ENCODE results near the gene UBE2O. TPM values are rescaled to one million over a fixed set of nuclear protein-coding genes. Genes with fewer than 3 reads are reported as not detected.

Gene UBE2O
- total RNA-seq (10 to 100 TPM; 32.6 to 50.8 (median 41.6) TPM), polyA plus RNA-seq (10 to 100 TPM in 1 of 2 donors, 1 to 10 TPM in 1; 8.7 to 15.4 TPM), total RNA-seq (72.3 reads per million, percentile 79 among the genes with 10 or more reads in this experiment)

- POLR2A ChIA-PET, result interaction anchor here (0.7 to 2.4 kb wide), 8 partner anchors 10 to 96 kb away, joined by 3 to 8 read pairs (median 4); partner anchors contain the start of gene RHBDF2
- H3K4me3 ChIP-seq (ENCODE audit: low read length), result peak within 1 kb of the TSS; percentile 73
- no peaks in the 10 kb centered on the region for H3K9me3 ChIP-seq (ENCODE audit: control insufficient read depth in 2 of 3, low read length in 3 of 3)
- Mint-ChIP-seq H3K36me3 (no peaks in the 10 kb centered on the region), H3K27me3 (no peaks in the 10 kb centered on the region), H3K4me3 (peak within 1 kb of the TSS; percentile 86 to 95 (median 88)), H3K9me3 (peaks cover 0 to 4% (median 0%) of the 10 kb centered on the region in 11 donors), H3K4me1 (peaks cover 17 to 46% (median 42%) of the 10 kb centered on the region in 7 donors), H3K27ac (peak within 1 kb of the TSS; percentile 81 to 98 (median 93))
- DNase-seq, result peak; percentile 92 to 97 (median 95)
- peaks cover 11 to 23% of the 10 kb centered on the region in 2 donors for H3K4me1 ChIP-seq (ENCODE audit: control insufficient read depth in 2 of 2, insufficient read depth in 2 of 2, low read length in 2 of 2)
- CTCF ChIA-PET, result interaction anchor here (0.9 to 1.8 kb wide), 7 partner anchors 40 to 71 kb away, joined by 3 to 9 read pairs (median 4); partner anchors contain the start of gene RHBDF2
- H3K27me3 ChIP-seq (ENCODE audit: control insufficient read depth in 2 of 2, insufficient read depth in 2 of 2, low read length in 2 of 2), result no peaks in the 10 kb centered on the region
- peak; percentile 97 for ATAC-seq
- H3K27ac ChIP-seq (ENCODE audit: low read depth, low read length), result peak within 1 kb of the TSS; percentile 89
- no peaks in the 10 kb centered on the region for H3K36me3 ChIP-seq (ENCODE audit: control insufficient read depth in 2 of 3, insufficient read depth in 3 of 3, low read length in 3 of 3)
- intact Hi-C loops (cut with micrococcal nuclease), result loop anchor here (1.0 to 10.0 kb wide), 18 partner anchors 40 to 634 kb away; partner anchors contain the start of genes ACOX1 (in 2 of the 2), PRPSAP1 (in 2 of the 2), SPHK1 (in 2 of the 2) and TEN1 (in 2 of the 2)
These were observed at the start of gene UBE2O for GRCh38 chr17:76452660-76453430. UBE2O (minus strand) TSS chr17:76453152; CDS start chr17:76453141, 11 bp downstream.

- no peak for ATAC-seq
- POLR2A ChIA-PET, result interaction anchor here (1.0 to 2.5 kb wide), 11 partner anchors 9 to 117 kb away, joined by 3 to 21 read pairs (median 8); partner anchors contain the start of genes SPHK1 and UBE2O
- Histone ChIP-seq H3K4me3 (ENCODE audit: low read length) (peak overlapping the region; percentile 62), H3K9me3 (ENCODE audit: control insufficient read depth in 2 of 3, low read length in 3 of 3) (no peaks in the 10 kb centered on the region), H3K4me1 (ENCODE audit: control insufficient read depth in 2 of 2, insufficient read depth in 2 of 2, low read length in 2 of 2) (peaks cover 27 to 50% of the 10 kb centered on the region in 2 donors), H3K36me3 (ENCODE audit: control insufficient read depth in 2 of 3, insufficient read depth in 3 of 3, low read length in 3 of 3) (no peaks in the 10 kb centered on the region), H3K27me3 (ENCODE audit: control insufficient read depth in 2 of 2, insufficient read depth in 2 of 2, low read length in 2 of 2) (no peaks in the 10 kb centered on the region), H3K27ac (ENCODE audit: low read depth, low read length) (peak overlapping the region; percentile 73)
- Mint-ChIP-seq H3K27me3 (no peaks in the 10 kb centered on the region), H3K4me3 (peak overlapping the region; percentile 82 to 91 (median 86)), H3K27ac (peak overlapping the region; percentile 95 to 99 (median 97)), H3K9me3 (no peaks in the 10 kb centered on the region), H3K4me1 (peaks cover 17 to 61% (median 34%) of the 10 kb centered on the region in 7 donors), H3K36me3 (peaks cover 0 to 7% (median 0%) of the 10 kb centered on the region in 5 donors)
- CTCF ChIA-PET, result interaction anchor here (0.7 to 6.3 kb wide), 12 partner anchors 9 to 326 kb away, joined by 3 to 36 read pairs (median 3); partner anchors contain the start of genes AANAT and UBE2O
- intact Hi-C loops (cut with micrococcal nuclease), result loop anchor here (1.0 to 10.0 kb wide), 5 partner anchors 10 to 717 kb away; partner anchors contain the start of genes EXOC7 (in 1 of the 2), UBE2O (in 1 of the 2) and UNK (in 1 of the 2)
- DNase-seq, result no peak
These were observed 48.9 kb upstream of the UBE2O start for GRCh38 chr17:76501827-76502307.

DNA sequence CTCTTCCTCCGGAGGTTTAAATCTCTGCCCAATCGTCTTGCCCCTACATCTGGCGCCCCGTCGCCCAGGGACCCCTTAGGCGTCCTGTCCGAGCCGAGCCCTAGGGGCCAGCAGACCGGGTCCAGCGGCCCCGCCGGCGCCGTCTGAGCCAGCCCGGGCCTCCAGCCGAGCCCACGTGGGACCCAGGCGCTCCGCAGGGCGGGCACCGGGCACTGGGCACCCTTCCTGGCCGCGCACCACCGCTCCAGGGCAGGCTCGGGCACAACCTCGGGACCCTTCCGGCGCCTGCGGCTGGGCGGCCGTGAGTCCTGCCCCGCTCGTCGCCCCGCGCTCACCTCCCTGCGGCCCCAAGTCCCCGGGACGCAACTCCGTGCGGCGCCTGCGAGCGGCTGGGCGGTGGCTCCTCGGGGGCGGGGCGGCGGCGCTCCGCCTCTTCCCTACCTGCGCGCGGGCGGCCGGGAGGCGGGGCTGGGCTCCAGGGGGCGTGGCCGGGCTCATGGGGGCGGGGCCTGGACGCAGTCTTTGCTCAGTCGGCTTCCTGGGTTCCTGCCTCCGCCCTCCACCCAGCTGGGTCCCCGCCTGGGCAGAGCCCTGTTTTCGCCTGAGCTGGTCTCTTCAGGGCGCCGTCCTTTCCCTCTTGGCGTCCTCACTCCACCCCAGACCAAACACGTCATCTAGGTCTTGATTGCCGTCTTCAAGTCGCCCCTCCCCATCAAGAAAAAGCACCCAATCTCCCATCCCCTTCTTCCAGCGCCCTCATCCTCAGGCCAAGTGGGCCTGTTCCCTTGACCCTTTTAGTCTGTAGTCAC, 48.3 kb upstream of the UBE2O start, which contains the start of gene RHBDF2:
RHBDF2 (minus strand) TSS at position 406 of the 809 bp plus-strand sequence. CDS start 19,899 bp downstream, outside the sequence.
- no peaks in the 10 kb centered on the region for H3K9me3 Mint-ChIP-seq
- H3K36me3 Mint-ChIP-seq, result peaks cover 0 to 7% (median 0%) of the 10 kb centered on the region in 5 donors
- intact Hi-C loops (cut with micrococcal nuclease), result loop anchor here (1.0 to 10.0 kb wide), 5 partner anchors 9 to 716 kb away; partner anchors contain the start of genes EXOC7 (in 1 of the 2), UBE2O (in 1 of the 2) and UNK (in 1 of the 2)
- H3K4me3 Mint-ChIP-seq, result peak within 1 kb of the TSS; percentile 82 to 91 (median 86)
- DNase-seq (peak; percentile 90 to 100 (median 95)), ATAC-seq (peak; percentile 99)
- CTCF ChIA-PET, result interaction anchor here (0.7 to 6.3 kb wide), 6 partner anchors 13 to 326 kb away, joined by 3 to 36 read pairs (median 4); partner anchors contain the start of genes AANAT and UBE2O
- H3K27me3 Mint-ChIP-seq, result no peaks in the 10 kb centered on the region
- Histone ChIP-seq H3K27me3 (ENCODE audit: control insufficient read depth in 2 of 2, insufficient read depth in 2 of 2, low read length in 2 of 2) (no peaks in the 10 kb centered on the region), H3K4me1 (ENCODE audit: control insufficient read depth in 2 of 2, insufficient read depth in 2 of 2, low read length in 2 of 2) (peaks cover 22 to 44% of the 10 kb centered on the region in 2 donors), H3K36me3 (ENCODE audit: control insufficient read depth in 2 of 3, insufficient read depth in 3 of 3, low read length in 3 of 3) (no peaks in the 10 kb centered on the region), H3K9me3 (ENCODE audit: control insufficient read depth in 2 of 3, low read length in 3 of 3) (no peaks in the 10 kb centered on the region), H3K27ac (ENCODE audit: low read depth, low read length) (peak within 1 kb of the TSS; percentile 73), H3K4me3 (ENCODE audit: low read length) (peak within 1 kb of the TSS; percentile 62)
- peak within 1 kb of the TSS; percentile 95 to 99 (median 97) for H3K27ac Mint-ChIP-seq
- POLR2A ChIA-PET, result interaction anchor here (0.6 to 2.5 kb wide), 11 partner anchors 8 to 228 kb away, joined by 3 to 21 read pairs (median 8); partner anchors contain the start of genes SPHK1 and UBE2O
- H3K4me1 Mint-ChIP-seq, result peaks cover 17 to 61% (median 35%) of the 10 kb centered on the region in 7 donors

DNA sequence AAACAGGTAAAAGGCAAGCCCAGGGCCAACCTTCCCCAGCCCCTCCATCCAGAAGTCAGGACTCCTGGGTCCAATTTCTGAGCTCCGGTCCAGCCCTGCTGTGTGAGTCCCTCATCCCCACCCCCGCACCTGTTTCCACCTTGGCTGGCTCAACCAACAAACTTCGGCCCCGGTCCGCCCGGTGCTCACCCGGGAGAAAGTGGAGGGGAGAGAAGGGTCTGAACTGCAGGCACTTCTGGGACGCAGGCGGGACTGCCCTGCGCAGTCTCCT, 47.7 kb upstream of the UBE2O start:
- peak overlapping the region; percentile 62 for H3K4me3 ChIP-seq (ENCODE audit: low read length)
- H3K4me1 Mint-ChIP-seq, result peaks cover 17 to 63% (median 35%) of the 10 kb centered on the region in 7 donors
- ChIA-PET CTCF (interaction anchor here (1.8 to 6.3 kb wide), 2 partner anchors 14 to 34 kb away, joined by 9 to 36 read pairs; partner anchors contain the start of gene AANAT), POLR2A (interaction anchor here (0.6 to 1.7 kb wide), 4 partner anchors 11 to 228 kb away, joined by 3 to 8 read pairs (median 6); partner anchors contain the start of gene UBE2O)
- DNase-seq (no peak), ATAC-seq (peak; percentile 2)
- no peaks in the 10 kb centered on the region for H3K36me3 ChIP-seq (ENCODE audit: control insufficient read depth in 2 of 3, insufficient read depth in 3 of 3, low read length in 3 of 3)
- no peaks in the 10 kb centered on the region for H3K9me3 Mint-ChIP-seq
- no peaks in the 10 kb centered on the region for H3K27me3 ChIP-seq (ENCODE audit: control insufficient read depth in 2 of 2, insufficient read depth in 2 of 2, low read length in 2 of 2)
- H3K4me3 Mint-ChIP-seq, result peak overlapping the region; percentile 54 to 91 (median 83)
- peaks cover 0 to 7% (median 0%) of the 10 kb centered on the region in 5 donors for H3K36me3 Mint-ChIP-seq
- intact Hi-C loops (cut with micrococcal nuclease), result loop anchor here (1.0 to 10.0 kb wide), 5 partner anchors 8 to 716 kb away; partner anchors contain the start of genes EXOC7 (in 1 of the 2), UBE2O (in 1 of the 2) and UNK (in 1 of the 2)
- peak overlapping the region; percentile 73 for H3K27ac ChIP-seq (ENCODE audit: low read depth, low read length)
- peak overlapping the region in 7 of 9 donors; percentile 40 to 74 (median 59) for H3K27ac Mint-ChIP-seq
- peaks cover 18 to 44% of the 10 kb centered on the region in 2 donors for H3K4me1 ChIP-seq (ENCODE audit: control insufficient read depth in 2 of 2, insufficient read depth in 2 of 2, low read length in 2 of 2)
- H3K27me3 Mint-ChIP-seq, result no peaks in the 10 kb centered on the region
- H3K9me3 ChIP-seq (ENCODE audit: control insufficient read depth in 2 of 3, low read length in 3 of 3), result no peaks in the 10 kb centered on the region

DNA sequence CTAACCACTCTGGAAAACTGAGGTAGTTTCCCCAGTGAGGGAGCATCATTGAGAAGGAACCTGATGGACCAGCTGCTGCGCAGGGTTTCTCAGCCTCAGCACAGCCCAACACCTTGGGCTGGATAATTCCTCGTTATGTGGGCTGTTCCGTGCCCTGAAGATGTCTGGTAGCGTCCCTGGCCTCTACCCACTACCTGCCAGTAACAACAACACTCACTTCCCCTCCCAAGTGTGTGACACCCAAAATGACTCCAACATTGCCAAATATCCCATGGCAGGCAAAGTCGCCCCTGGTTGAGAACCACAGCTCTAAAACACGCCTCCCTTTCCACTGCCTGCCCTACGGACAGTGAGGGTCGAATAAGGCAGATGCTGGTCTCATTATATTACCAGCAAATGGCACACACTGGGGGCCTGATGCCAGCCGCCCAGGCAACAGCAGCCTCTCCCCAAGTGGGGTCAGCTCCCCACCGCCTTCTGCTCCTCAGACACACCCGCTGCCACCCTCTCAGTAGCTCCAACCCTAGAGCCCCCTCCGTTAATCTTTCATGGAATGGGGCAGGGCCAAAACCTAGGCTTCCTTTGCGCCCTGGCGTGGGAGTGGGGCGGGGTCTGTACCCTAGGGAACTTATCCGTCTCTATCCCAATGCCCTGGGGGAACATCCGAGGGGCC, 47.3 kb upstream of the UBE2O start:
- POLR2A ChIA-PET, result interaction anchor here (0.6 to 1.3 kb wide), 3 partner anchors 8 to 229 kb away, joined by 3 to 4 read pairs (median 4); no protein-coding TSS in a partner anchor
- DNase-seq, result no peak
- no peaks in the 10 kb centered on the region for H3K9me3 Mint-ChIP-seq
- Histone ChIP-seq H3K27me3 (ENCODE audit: control insufficient read depth in 2 of 2, insufficient read depth in 2 of 2, low read length in 2 of 2) (no peaks in the 10 kb centered on the region), H3K9me3 (ENCODE audit: control insufficient read depth in 2 of 3, low read length in 3 of 3) (no peaks in the 10 kb centered on the region), H3K4me3 (ENCODE audit: low read length) (peak overlapping the region; percentile 62), H3K36me3 (ENCODE audit: control insufficient read depth in 2 of 3, insufficient read depth in 3 of 3, low read length in 3 of 3) (no peaks in the 10 kb centered on the region), H3K27ac (ENCODE audit: low read depth, low read length) (peak overlapping the region; percentile 73), H3K4me1 (ENCODE audit: control insufficient read depth in 2 of 2, insufficient read depth in 2 of 2, low read length in 2 of 2) (peaks cover 18 to 49% of the 10 kb centered on the region in 2 donors)
- intact Hi-C loops (cut with micrococcal nuclease), result loop anchor here (10.0 kb wide), 2 partner anchors 395 to 715 kb away; partner anchors contain the start of genes EXOC7 (in 1 of the 2) and UNK (in 1 of the 2)
- no peaks in the 10 kb centered on the region for H3K27me3 Mint-ChIP-seq
- no peak for ATAC-seq
- CTCF ChIA-PET, result interaction anchor here (0.5 to 6.3 kb wide), 3 partner anchors 14 to 122 kb away, joined by 3 to 36 read pairs (median 9); partner anchors contain the start of gene AANAT
- H3K36me3 Mint-ChIP-seq, result peaks cover 0 to 7% (median 0%) of the 10 kb centered on the region in 5 donors
- peak overlapping the region; percentile 54 to 91 (median 83) for H3K4me3 Mint-ChIP-seq
- peaks cover 17 to 63% (median 35%) of the 10 kb centered on the region in 7 donors for H3K4me1 Mint-ChIP-seq
- peak overlapping the region in 7 of 9 donors; percentile 12 to 81 (median 58) for H3K27ac Mint-ChIP-seq

All from naive thymus-derived CD4-positive, alpha-beta T cell (primary cell).